Measurements from ENCODE around the gene EXOC4. TPM values are rescaled to one million over a fixed set of nuclear protein-coding genes. Genes with fewer than 3 reads are reported as not detected.
"Not testable (repeated sequence)": the region's sequence is repeated elsewhere in the genome, so short reads cannot be mapped to it uniquely, and the experiment has no call there.

Gene EXOC4
- total RNA-seq, 4 donors from 2014 or later: 60.0 to 187 (median 80.1) TPM

GRCh38 chr7:134073276-134073675 is 820.4 kb downstream of the EXOC4 start:
- 83% methylated on average over 6 of the region's 6 CpGs for WGBS
- Histone ChIP-seq H3K9me3 (no peaks in the 10 kb centered on the region), H3K27ac (no peak overlapping the region), H3K4me3 (no peak overlapping the region), H3K4me1 (peaks cover 4% of the 10 kb centered on the region), H3K36me3 (peaks cover 5% of the 10 kb centered on the region), H3K27me3 (no peaks in the 10 kb centered on the region)
- TF ChIP-seq CTCF (IDR thresholded peaks at IDR 0.05): no peak
- TF ChIP-seq POLR2A (IDR thresholded peaks at IDR 0.05): no peak
- no peak for TF ChIP-seq POLR2AphosphoS5 (IDR thresholded peaks at IDR 0.05)
- no peak for DNase-seq (ENCODE audit: low spot score in 2 of 2)

GRCh38 chr7:134075799-134076198 is 822.9 kb downstream of the EXOC4 start:
- DNase-seq (ENCODE audit: low spot score in 2 of 2): no peak
- Histone ChIP-seq H3K27ac (no peak overlapping the region), H3K36me3 (peaks cover 5% of the 10 kb centered on the region), H3K27me3 (no peaks in the 10 kb centered on the region), H3K4me3 (no peak overlapping the region), H3K4me1 (peaks cover under 1% of the 10 kb centered on the region), H3K9me3 (no peaks in the 10 kb centered on the region)
- TF ChIP-seq CTCF (IDR thresholded peaks at IDR 0.05): no peak
- TF ChIP-seq POLR2AphosphoS5 (IDR thresholded peaks at IDR 0.05): no peak
- no peak for TF ChIP-seq POLR2A (IDR thresholded peaks at IDR 0.05)
- no peak for TF ChIP-seq EP300 (IDR thresholded peaks at IDR 0.05)
- 46% methylated on average over 1 of the region's 1 CpG for WGBS

GRCh38 chr7:134077560-134077959 is 824.7 kb downstream of the EXOC4 start:
- WGBS: 100% methylated on average over 2 of the region's 2 CpGs

GRCh38 chr7:134078991-134079390 is 826.1 kb downstream of the EXOC4 start:
- Histone ChIP-seq H3K9me3 (no peaks in the 10 kb centered on the region), H3K36me3 (peaks cover 5% of the 10 kb centered on the region), H3K27me3 (no peaks in the 10 kb centered on the region), H3K27ac (no peak overlapping the region), H3K4me3 (no peak overlapping the region), H3K4me1 (no peaks in the 10 kb centered on the region)
- no peak for TF ChIP-seq EP300 (IDR thresholded peaks at IDR 0.05)
- TF ChIP-seq CTCF (IDR thresholded peaks at IDR 0.05): no peak
- no peak for TF ChIP-seq POLR2AphosphoS5 (IDR thresholded peaks at IDR 0.05)
- no peak for TF ChIP-seq POLR2A (IDR thresholded peaks at IDR 0.05)
- DNase-seq (ENCODE audit: low spot score in 2 of 2): no peak
- 68% methylated on average over 2 of the region's 2 CpGs for WGBS

More at GRCh38 chr7:134077560-134077959, 824.7 kb downstream of the EXOC4 start:
- H3K4me1 ChIP-seq; H3K27ac ChIP-seq; H3K4me3 ChIP-seq; H3K36me3 ChIP-seq; H3K27me3 ChIP-seq; DNase-seq (ENCODE audit: low spot score in 2 of 2); H3K9me3 ChIP-seq: not testable (repeated sequence)

GRCh38 chr7:134081695-134082094 is 828.8 kb downstream of the EXOC4 start:
- H3K27ac ChIP-seq: no peak overlapping the region
- H3K27me3 ChIP-seq: no peaks in the 10 kb centered on the region
- DNase-seq (ENCODE audit: low spot score in 2 of 2): no peak
- TF ChIP-seq CTCF (IDR thresholded peaks at IDR 0.05): no peak
- TF ChIP-seq POLR2AphosphoS5 (IDR thresholded peaks at IDR 0.05): no peak
- TF ChIP-seq EP300 (IDR thresholded peaks at IDR 0.05): no peak
- TF ChIP-seq POLR2A (IDR thresholded peaks at IDR 0.05): no peak
- no peaks in the 10 kb centered on the region for H3K4me1 ChIP-seq
- H3K4me3 ChIP-seq: no peak overlapping the region
- no peaks in the 10 kb centered on the region for H3K9me3 ChIP-seq
- H3K36me3 ChIP-seq: no peaks in the 10 kb centered on the region
- WGBS: 92% methylated on average over 1 of the region's 1 CpG

- Histone ChIP-seq H3K27ac (no peak overlapping the region), H3K4me3 (no peak overlapping the region), H3K4me1 (no peaks in the 10 kb centered on the region), H3K9me3 (peaks cover 7% of the 10 kb centered on the region), H3K36me3 (no peaks in the 10 kb centered on the region), H3K27me3 (no peaks in the 10 kb centered on the region)
- TF ChIP-seq EP300 (IDR thresholded peaks at IDR 0.05) (no peak), POLR2A (IDR thresholded peaks at IDR 0.05) (no peak), CTCF (IDR thresholded peaks at IDR 0.05) (no peak), POLR2AphosphoS5 (IDR thresholded peaks at IDR 0.05) (no peak)
- WGBS: 72% methylated on average over 3 of the region's 3 CpGs
- DNase-seq (ENCODE audit: low spot score in 2 of 2): no peak
Observed at GRCh38 chr7:134083766-134084487, 831.0 kb downstream of the EXOC4 start.
